Stimulated activated CD8-positive, alpha-beta memory T cell treated with anti-CD3 and anti-CD28 coated beads, Interleukin-12 subunit alpha, Interleukin-12 subunit beta, amount 100 ng/mL, for 24 hours (primary cell): Measurements from ENCODE around the gene NDUFS7.

ENCODE experiments used
- DNase-seq: peaks from one replicate; pipeline ENCODE4 v3.0.0-alpha.2; 2020; ENCODE audit errors: extremely low read depth

NDUFS7 gene

DNA sequence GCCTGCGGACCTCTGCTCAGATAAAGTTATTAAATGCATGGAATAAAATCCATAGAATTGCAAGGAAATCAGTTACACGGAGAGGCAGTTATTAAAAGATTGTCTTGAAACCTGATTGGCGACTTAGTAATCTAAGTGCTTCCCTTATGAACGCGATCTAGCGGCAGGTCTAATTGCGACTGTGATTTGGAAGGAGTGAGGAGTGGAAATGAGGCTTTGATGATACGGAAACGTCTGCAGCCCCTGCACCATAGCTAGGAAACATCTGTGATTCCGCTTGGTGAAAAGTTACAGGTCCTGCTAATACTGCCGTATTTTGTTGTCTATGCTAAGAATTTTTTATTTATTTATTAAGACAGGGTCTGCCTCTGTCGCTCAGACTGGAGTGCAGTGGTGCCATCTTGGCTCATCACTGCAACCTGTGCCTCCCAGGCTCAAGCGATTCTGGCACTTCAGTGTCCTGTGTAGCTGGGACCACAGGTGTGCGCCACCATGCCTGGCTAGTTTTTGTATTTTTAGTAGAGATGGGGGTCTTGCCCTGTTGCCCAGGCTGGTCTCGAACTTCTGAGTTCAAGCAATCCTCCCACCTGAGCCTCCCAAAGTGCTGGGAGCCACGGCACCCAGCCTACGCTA, 887 bp downstream of the NDUFS7 start:
- no peak for DNase-seq

DNA sequence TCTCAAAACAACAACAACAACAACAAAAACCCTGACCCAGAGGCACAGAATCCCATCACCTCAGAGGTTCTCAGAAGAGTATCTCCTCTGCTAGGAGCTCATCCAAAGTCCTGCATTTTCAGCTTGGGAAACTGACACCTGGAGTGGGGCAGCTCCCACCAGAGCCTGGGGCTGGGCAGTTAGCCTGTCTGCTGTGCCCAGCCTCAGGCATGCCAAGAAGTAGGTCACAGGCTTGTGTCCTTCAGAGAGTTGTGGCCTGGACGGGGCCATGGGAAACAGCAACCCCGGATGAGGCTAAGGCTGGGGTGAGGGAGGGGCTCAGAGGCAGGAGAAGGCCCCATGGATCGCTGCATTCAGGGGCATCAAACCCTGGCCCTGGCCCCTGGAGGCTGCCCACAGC, 2.1 kb downstream of the NDUFS7 start:
- DNase-seq = no peak

DNA sequence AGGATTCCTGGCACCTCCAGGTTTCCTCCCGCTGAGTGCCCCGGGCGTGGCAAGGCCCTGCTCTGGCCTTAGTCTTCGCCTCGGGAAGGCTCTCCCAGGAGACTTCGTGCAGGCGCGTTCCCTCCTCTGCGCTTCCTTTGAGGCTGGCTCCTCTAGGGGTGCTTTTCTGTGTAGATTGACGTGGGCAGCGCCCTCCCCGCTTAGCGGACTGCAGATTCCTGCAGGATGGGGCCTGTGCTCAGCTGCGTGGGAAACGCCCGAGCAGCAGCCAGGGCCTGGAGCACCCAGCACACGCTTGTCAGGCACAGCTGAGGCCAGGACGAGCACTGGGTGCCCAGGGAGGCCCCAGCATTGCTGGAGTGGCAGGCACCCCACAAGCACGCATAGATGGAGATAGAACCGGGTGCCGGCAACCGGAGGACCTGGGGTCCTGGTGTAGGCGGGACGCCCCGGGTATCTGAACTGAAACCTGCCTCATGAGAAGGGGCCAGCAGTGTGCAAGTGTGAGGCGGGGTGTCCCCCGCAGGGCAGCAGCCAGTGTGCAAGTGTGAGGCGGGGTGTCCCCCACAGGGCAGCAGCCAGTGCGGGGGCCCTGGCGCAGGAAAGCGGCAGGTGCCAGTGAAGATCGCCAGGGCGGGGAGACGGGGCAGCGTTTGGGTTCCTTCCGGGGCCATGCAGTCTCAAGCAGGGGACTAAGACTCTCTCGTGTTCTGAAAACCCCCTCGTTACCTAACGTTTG, 3.4 kb downstream of the NDUFS7 start:
- DNase-seq = no peak

DNA sequence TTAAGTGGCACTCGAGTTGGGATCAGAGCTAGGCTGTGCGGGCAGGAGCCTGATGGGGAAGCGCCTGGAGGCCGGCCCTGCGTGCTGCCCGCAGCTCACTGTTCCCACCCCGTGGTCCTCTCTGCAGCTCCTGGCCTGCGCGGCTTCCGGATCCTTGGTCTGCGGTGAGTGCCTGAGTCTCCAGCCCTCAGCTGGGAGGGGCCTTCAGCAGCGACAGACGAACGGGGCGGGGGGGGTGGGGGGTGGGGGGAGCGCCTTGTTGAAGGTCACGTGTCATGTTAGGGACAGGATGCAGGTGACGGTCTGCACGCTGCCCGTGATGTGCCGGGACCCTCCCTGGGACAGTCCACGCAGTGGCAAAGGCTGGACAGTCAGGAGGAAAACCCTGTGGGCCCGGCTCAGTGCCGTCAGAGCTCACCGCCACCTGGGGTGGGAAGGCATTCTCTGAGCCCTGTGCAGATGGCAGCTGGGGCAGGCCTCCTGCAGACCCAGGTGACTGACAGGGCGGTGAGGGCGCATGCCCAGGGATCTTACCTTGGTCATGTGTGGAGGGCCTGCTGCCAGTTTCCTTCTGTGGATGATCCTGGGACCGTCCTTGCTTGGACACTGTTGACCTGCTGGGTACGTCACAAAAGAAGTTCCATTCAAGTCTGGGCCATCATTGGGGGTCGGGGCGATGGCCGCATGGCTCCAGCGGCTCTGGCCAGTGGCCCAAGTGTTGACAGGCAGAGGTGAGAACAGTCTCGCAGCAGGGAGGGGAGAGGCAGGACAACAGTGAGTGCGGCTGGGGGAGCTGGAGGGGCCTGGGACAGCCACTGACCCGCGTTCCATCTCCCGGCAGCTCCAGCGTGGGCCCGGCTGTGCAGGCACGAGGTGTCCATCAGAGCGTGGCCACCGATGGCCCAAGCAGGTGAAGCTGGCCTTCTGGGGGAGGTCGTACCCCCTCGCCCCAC, 4.3 kb downstream of the NDUFS7 start:
- DNase-seq = no peak

DNA sequence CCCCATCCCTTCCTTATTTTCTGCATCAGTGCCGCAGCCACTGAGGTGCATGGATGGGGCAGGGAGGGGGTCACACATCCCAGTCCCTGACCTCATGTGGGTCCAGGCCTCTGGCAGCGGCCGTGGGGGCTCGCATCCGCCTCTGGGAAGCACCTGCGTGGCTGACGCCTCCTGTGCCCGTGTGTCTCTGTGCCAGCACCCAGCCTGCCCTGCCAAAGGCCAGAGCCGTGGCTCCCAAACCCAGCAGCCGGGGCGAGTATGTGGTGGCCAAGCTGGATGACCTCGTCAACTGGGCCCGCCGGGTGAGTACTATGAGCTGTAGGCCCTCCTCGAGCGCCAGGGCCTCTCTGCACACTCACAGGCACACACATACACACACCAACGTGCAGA, 4.9 kb downstream of the NDUFS7 start:
- DNase-seq = no peak

DNA sequence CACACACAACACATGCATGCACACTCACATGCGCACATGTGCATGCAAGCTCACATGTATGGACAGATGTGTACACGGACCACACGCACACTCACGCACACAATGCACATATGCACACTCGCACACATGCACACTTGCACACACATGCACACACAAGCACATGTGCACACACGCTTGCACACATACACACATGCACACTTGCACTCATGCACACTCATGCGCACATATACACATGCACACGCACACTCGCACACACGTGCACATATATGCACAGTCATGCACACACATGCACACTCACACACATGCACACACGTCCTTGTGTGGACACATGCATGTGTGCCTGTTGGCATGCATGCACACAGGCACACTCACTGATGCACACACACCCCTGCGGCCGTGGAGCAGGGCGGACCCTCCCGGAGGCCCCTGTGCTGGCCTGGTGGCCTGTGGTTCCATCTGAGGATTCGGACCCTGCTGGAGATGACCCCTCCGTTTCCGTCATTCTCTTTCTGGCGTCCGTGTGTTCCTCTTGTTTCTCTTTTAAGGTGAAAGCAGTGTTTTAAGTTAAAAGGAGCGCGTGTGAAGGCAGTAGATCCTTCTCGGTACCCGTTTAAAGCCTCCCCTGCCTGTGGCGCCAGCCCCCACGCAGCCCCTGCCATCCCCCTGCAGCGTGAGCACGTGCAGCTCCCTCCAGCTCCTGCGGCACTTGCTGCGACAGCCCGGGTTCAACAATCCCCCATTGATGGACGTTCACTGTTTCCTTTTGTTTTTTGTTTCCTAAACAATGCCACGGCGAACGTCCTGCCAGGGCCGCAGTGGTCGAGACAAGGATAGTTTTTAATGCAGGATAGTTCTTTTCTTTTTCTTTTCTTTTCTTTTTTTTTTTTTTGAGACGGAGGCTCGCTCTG, 5.6 kb downstream of the NDUFS7 start:
- no peak for DNase-seq

DNA sequence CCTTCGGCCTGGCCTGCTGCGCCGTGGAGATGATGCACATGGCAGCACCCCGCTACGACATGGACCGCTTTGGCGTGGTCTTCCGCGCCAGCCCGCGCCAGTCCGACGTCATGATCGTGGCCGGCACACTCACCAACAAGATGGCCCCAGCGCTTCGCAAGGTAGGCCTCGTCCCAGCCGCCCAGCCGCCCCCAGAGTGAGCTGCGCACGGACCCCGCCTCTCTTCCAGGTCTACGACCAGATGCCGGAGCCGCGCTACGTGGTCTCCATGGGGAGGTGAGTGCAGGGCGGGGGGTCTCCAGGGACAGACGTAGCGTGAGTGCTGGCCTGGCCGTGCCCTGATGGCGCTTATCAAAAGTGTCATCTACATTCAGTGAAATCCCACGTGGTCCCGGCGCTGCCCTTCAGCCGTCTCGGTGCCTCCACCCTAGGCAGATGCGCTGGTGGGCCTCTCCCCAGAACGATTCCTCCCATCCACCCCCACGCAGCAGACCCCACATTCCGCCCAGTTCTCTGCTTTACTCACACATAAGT, 7.2 kb downstream of the NDUFS7 start:
- no peak for DNase-seq

DNA sequence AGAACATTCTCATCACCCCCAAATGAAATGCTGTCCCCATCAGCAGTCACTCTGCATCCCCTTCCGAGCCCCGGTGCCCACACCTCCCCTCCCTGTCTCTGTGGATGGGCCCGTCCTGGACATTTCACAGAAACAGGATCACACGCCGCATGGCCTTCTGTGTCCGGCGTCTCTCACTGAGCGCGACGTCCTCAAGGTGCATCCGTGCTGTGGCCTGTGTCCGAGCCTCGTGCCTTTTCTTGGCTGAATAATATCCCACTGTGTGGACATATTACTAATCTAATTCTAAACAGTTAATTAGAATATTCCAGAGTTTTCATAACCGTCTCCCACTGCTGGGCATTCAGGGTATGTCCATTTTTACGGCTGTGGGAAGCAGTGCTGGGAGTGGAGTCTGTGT, 8.7 kb downstream of the NDUFS7 start:
- no peak for DNase-seq

DNA sequence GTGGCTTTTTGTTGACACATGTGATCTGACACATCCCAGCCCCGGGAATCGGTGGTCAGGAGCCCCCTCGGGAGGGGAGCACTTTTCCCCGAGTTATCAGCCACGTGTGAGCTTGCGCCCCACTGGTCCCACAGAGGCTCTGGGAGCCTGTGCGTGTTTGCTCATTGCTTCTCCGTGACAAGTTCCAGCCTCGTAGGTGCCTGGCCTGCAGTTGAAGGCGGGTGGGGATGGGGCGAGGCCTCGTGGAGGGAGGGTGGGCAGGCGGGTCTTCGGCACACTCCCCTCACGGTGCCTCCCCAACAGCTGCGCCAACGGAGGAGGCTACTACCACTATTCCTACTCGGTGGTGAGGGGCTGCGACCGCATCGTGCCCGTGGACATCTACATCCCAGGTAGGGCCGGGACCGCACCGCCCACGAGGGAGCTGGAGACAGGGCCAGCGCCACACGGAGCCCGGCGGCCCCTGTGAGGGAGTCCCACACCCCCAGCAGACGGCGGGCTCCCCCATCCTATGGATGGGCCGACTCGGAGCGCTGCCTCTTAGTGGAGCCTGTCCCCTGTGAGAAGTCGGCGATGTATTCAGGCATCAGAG, 9.3 kb downstream of the NDUFS7 start:
- no peak for DNase-seq

DNA sequence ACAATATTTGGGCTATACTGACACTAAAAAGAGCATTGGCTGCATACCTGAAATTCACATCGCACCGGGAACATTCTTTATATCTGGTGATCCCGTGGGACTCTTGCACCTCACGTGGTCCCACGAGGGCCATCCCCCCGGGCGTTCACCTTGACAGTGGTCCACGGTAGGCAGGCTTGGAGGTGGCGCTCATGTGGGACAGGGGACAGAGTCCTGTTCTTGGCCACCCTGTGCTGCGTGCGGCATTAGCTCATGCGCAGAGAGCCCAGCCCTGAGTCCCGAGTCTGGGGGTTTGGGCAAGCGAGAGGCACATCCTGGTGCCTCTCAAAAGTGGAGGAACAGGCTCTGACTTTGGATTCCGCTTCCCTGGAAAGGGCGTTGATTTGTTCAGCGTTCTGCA, 10.1 kb downstream of the NDUFS7 start:
- DNase-seq = no peak

DNA sequence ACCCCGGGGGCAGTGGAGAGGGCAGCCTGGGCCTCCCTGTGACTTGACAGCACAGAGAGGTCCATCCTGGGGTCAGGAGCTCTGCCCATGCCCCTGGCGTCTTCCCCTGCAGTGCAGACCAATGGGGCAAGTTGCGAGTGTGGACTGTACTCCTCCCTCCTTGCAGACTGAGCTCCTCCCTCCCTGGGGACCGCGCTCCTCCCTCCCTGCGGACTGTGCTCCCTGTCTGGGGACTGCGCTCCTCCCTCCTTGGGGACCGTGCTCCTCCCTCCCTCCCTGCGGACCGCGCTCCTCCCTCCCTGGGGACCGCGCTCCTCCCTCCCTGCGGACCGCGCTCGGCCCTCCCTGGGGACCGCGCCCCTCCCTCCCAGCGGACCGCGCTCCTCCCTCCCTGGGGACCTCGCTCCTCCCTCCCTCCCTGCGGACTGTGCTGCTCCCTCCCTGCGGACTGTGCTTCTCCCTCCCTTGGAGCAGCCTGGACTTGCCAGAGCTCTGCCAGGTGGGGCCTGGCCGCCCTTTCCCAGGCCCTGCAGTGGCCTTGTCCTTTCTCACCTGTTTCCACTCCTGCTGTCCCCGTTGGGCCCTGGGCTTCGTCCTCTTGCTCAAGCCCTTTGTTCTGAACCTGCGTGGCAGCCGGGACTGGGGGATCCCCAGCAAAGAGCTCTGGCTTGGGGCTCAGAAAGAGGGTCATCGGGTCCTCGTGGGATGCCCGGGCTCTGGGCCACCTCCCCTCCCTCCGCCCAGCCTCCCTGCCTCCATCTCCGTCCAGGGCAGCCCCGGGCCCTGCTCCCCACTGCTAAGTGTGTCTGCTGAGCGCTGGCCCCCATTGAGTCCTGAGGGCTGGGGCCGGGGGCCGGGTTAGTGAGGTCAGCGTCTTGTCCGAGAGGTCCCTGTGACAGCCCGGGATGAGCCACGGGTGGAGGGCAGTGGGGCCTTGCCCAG, 10.8 kb downstream of the NDUFS7 start:
- DNase-seq = no peak

DNA sequence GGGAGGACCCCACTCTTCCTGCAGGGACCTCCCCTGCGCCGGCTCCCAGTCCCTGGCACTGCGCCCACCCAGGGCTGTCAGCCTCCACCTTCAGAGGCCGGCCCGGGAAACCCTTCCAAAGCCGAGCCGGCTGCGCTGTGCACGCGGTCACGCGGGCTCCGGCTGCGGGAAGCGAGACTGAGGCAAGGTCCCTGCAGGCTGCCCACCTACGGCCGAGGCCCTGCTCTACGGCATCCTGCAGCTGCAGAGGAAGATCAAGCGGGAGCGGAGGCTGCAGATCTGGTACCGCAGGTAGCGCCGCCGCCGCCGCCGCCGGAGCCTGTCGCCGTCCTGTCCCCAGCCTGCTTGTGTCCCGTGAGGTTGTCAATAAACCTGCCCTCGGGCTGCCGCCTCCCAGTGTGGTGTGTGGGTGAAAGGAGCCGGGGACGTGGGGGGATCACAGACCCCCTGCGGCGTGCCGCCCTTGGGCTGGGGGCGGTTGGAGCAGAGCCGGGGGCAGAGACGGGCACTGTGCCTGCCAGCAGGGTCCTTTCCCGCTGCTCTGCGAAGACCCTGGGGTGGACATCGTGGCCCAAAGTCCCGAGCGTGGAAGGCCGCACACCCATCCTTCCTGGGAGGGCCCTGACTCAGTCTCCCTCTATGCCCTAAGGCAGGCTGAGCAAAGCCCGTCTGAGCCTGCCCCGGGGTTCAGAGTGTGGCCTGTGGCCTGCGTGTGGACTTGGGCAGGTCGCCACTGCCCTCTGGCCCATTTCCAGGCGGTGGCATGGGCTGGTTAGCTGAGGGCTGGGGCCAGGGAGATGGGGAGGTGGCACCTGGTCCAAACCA, 11.7 kb downstream of the NDUFS7 start:
- DNase-seq = no peak

DNA sequence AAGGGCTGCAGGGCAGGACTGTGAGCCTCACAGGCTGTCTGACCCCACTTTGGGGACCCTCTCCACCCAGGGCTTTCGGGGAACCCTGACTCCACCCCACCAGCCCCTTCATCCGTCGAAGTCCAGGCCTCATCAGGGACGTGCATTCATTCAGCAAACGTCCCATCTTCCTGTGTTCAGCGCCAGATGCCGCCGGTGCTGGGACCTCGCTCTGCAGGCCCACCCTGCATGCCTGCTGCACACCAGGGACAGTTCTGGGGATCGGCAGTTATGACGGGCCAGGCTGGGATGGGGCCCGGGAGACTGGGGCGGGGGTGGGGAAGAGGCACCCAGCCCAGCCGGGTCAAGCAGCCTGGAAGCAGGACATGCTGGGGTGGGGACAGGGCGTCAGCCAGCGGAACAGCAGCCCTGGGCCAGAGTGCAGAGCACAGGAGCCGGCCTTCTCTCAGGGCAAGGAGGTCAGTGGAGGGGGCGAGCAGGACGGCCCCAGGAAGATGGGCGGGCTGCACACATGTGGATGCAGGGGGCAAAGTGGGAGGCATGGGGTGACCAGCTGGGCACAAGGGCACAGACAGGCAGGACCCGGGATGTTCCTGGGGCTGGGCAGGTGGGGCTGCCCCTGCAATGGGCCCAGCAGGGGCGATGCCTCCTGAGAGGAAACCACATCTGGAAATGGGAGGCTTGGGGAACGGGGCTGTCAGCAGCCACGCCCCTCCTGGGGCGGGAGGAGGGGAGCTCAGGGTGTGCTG, 12.5 kb downstream of the NDUFS7 start:
- no peak for DNase-seq

DNA sequence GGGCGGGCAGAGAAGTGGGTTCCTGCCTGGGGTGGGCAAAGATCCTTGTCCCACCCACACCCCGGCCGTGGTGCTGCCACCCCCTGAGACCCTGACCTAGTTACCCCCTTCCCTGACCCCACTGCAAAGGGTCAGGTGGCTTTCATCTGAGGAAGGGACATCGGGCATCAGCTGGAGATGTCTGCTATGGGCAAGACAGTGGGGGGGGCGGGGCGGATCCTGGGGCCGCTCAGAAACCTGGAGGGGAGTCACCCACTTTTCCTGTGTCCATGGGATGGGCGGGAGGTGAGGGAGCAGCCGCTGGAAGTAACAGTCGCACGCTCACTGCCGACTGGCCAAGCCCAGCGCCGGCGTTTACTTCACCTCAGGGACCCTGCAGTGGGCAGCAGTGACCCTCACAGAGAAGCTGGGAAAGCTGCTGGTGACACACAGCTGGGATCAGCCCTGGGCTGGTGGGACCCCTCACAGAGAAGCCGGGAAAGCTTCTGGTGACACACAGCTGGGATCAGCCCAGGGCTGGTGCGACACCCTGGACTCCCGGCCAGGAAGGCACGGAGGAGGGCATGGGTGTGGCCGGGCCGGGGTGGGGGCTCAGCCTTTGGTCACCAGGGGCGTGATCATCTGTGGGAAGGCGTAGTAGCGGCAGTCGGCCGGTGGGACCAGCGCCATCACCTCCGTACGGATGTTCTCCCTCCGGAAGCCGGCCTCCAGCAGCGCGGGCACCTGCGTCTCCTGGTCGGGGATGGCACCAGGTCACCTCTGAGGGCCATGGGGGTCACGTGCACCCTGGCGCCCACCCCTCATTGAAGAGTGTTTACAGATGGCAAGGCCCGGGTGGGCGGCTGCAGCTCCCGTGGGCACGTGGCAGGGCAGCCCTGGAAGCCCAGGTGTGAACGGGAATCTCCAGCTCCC, 13.3 kb downstream of the NDUFS7 start:
- DNase-seq = no peak

DNA sequence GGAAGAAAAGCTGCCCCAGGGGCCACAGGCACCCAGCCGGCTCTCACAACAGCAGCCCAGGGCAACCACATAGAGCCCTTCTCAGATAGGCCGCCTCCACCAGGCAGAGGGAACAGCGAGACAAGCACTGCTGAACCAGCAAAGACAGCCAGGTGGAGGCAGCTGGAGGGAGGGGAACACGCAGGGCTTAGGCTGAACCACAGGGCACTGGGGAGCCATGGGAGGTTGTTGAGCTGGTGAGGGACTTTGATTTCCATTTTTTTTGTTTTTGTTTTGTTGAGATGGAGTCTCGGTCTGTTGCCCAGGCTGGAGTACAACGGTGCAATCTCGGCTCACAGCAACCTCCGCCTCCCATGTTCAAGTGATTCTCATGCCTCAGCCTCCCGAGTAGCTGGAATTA, 14.1 kb downstream of the NDUFS7 start:
- DNase-seq = no peak

DNA sequence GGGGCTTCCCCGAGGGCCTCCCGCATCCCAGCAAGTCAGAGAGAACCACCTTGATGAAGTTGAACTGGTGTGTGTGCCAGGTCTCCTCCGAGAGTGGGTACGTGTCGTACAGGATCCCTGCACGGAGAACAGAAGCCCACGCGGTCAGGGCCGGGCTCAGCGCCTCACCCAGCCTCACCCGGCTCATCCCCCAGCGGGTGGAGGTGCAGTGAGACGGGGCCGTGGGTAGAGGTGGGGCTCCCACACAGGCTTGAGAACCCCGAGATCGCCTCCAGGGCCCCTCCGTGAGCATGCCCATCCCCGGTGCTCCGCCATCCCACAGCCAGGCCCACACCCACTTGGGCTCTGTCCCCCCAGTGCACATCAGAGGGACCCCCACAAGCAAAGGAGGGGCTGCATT, 15.4 kb downstream of the NDUFS7 start:
- no peak for DNase-seq

DNA sequence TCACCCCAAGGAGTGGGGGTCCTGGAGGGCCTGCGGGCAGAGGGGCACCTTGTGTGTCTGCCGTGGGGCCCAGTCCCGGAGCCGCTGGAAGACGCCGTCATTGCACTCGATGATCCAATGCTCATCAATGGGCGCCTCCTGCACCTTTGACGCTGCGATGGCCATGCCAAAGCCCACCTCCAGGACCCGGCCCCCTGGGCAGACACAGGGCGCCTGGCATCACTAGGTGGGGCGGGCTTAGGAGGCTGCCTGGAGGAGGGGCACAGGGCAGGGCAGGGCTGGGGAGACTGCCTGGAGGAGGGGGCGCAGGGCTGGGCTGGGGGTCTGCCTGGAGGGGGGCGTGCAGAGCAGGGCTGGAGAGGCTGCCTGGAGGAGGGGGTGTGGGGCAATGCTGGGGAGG, 16.0 kb downstream of the NDUFS7 start:
- DNase-seq = no peak
